ENCODE data around the gene ABCG1.

DNA sequence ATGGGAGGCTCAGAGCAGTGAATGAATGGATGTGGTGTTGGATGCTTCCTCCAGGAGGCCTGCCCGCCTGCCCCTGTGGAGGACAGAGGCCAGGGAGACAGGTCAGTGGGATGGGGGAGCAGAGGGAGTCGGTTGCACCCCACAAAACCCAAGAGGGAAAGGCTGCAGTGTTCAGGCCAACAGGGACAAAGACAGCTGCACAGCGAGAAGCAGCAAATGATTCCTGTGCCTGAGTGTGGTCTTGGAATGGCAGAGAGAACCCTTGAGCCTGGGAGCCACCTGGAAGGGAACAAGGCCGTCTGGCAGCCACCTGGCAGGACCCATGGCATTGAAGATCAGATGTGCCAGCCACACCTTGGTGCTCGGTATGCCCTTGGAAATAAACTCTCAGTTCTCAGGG lies 88.2 kb downstream of the ABCG1 start:
- TF ChIP-seq, protein P1, sequence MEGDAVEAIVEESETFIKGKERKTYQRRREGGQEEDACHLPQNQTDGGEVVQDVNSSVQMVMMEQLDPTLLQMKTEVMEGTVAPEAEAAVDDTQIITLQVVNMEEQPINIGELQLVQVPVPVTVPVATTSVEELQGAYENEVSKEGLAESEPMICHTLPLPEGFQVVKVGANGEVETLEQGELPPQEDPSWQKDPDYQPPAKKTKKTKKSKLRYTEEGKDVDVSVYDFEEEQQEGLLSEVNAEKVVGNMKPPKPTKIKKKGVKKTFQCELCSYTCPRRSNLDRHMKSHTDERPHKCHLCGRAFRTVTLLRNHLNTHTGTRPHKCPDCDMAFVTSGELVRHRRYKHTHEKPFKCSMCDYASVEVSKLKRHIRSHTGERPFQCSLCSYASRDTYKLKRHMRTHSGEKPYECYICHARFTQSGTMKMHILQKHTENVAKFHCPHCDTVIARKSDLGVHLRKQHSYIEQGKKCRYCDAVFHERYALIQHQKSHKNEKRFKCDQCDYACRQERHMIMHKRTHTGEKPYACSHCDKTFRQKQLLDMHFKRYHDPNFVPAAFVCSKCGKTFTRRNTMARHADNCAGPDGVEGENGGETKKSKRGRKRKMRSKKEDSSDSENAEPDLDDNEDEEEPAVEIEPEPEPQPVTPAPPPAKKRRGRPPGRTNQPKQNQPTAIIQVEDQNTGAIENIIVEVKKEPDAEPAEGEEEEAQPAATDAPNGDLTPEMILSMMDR (IDR thresholded peaks at IDR 0.05; ENCODE audit: poor library complexity, severe bottlenecking), result no peak
- TF ChIP-seq TAF1 (IDR thresholded peaks at IDR 0.05; ENCODE audit: low read depth) (no peak), SMC3 (conservative IDR thresholded peaks at IDR 0.05; ENCODE audit: poor library complexity) (no peak), EP300 (conservative IDR thresholded peaks at IDR 0.05; ENCODE audit: poor library complexity, severe bottlenecking) (no peak), POLR2AphosphoS5 (IDR thresholded peaks at IDR 0.05) (no peak), EZH2 (IDR thresholded peaks at IDR 0.05; ENCODE audit: borderline replicate concordance, insufficient read depth, low read length, poor library complexity, severe bottlenecking) (no peak), RAD21 (conservative IDR thresholded peaks at IDR 0.05) (no peak), MXI1 (conservative IDR thresholded peaks at IDR 0.05; ENCODE audit: poor library complexity, severe bottlenecking) (no peak)
- TF ChIP-seq, protein P2, sequence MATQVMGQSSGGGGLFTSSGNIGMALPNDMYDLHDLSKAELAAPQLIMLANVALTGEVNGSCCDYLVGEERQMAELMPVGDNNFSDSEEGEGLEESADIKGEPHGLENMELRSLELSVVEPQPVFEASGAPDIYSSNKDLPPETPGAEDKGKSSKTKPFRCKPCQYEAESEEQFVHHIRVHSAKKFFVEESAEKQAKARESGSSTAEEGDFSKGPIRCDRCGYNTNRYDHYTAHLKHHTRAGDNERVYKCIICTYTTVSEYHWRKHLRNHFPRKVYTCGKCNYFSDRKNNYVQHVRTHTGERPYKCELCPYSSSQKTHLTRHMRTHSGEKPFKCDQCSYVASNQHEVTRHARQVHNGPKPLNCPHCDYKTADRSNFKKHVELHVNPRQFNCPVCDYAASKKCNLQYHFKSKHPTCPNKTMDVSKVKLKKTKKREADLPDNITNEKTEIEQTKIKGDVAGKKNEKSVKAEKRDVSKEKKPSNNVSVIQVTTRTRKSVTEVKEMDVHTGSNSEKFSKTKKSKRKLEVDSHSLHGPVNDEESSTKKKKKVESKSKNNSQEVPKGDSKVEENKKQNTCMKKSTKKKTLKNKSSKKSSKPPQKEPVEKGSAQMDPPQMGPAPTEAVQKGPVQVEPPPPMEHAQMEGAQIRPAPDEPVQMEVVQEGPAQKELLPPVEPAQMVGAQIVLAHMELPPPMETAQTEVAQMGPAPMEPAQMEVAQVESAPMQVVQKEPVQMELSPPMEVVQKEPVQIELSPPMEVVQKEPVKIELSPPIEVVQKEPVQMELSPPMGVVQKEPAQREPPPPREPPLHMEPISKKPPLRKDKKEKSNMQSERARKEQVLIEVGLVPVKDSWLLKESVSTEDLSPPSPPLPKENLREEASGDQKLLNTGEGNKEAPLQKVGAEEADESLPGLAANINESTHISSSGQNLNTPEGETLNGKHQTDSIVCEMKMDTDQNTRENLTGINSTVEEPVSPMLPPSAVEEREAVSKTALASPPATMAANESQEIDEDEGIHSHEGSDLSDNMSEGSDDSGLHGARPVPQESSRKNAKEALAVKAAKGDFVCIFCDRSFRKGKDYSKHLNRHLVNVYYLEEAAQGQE (IDR thresholded peaks at IDR 0.05; ENCODE audit: borderline replicate concordance), result no peak
